ENCODE measurements around the gene CFAP90.

- TF ChIP-seq TAF1 (IDR thresholded peaks at IDR 0.05; ENCODE audit: low read depth, low read length) (no peak), POLR2A (IDR thresholded peaks at IDR 0.05; ENCODE audit: low read depth, low read length) (no peak)
Measured at GRCh38 chr5:7781899-7782298, 69.0 kb downstream of the CFAP90 start.
